Stimulated activated CD4-positive, alpha-beta T cell treated with anti-CD3 and anti-CD28 coated beads, TNF-alpha, amount 100 ng/mL, for 48 hours (primary cell): ENCODE measurements around the gene UQCRHL.

Experiments used
- DNase-seq, 3 donors: peaks; one replicate each; pipeline ENCODE4 v3.0.0-alpha.2; 2020; ENCODE audit warnings: low read depth in 3 of 3

The UQCRHL gene

DNA sequence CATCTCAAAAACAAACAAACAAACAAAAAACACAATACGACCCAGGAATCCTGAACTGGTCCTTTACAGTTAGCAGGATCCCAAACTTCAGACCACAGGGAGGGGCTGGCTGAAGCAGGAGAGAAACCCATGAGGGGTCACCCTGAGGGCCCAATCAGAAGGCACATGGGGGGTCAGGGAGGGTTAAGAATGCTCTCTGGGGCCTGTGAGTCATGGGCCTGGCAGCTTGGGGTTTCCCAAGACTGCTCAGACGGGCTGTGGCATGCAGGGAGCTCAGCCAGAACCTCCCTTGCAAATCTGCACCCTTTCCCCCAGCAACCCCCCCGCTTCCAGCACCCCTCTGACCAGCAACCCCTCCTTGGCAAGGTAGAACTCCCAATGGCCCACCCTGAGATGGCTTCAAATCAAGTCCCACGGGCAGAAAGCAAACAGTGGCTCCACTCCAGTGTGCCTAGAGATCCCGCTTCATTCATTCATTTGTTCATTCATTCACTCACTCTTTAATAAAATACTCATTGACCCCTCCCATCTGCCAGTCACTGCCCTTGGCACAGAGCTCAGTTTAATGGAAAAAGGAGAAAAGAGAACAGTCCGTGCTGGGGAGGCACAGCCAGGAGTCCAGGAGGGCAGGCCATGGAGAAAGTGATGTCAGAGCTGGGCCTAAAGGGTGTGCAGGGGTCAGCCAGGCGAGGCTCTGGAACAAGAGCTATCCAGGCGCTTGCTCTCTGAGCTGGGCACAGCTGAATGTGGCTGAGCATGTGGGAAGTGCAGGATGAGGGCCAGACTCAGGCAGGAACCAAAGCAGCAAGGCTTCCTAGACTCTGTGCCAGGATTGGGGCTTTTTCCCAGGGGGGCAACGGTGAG lies 8.2 kb downstream of the UQCRHL start:
- no peak for DNase-seq

DNA sequence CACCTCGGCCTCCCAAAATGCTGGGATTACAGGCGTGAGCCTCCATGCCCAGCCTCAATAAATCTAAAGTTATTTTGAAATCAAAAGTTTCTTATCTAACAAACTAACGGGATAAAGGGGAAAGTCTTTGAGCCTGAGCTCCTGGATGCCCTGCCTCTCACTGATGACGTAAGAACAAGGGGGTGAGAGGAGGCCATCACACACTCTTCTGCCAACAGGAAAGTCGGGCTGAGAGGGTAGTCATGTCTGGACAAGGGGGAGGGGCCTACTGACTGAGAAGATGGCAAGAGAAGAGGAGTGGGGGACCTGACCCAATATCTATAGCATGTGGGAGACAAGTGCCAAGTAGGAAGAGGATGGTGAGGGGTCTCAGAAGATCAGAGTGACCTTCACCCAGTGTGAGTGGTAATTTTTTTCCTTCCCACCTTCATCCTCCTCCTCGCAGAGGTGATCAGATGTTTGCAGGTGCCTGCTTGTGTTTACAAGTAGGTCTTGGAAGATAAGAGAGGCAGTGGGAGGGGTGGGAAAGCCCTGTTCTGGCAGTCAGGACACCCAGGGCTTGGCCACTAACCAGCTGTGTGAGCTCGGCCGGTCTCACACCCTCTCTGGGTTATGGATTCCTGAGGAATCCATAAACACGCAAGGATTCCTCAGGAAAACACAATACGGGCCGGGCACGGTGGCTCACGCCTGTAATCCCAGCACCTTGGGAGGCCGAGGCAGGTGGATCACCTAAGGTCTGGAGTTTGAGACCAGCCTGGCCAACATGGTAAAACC lies 9.6 kb downstream of the UQCRHL start:
- DNase-seq = no peak

DNA sequence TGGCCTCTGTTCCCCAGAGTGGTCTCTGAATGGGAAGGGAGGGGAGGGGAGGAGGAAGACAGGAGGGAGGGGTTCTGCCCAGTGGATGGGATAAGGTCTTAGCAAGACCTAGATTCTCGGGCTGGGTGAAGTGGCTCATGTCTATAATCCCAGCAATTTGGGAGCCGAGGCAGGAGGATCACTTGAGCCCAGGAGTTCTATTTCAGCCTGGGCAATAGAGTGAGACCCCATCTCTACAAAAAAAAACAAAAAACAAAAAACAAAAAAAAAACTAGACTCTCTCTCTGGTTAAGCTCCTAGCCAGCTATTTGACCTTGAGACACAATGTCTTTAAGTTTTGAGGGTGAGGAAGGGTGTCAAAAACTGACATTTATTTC lies 11.4 kb downstream of the UQCRHL start:
- DNase-seq = no peak

DNA sequence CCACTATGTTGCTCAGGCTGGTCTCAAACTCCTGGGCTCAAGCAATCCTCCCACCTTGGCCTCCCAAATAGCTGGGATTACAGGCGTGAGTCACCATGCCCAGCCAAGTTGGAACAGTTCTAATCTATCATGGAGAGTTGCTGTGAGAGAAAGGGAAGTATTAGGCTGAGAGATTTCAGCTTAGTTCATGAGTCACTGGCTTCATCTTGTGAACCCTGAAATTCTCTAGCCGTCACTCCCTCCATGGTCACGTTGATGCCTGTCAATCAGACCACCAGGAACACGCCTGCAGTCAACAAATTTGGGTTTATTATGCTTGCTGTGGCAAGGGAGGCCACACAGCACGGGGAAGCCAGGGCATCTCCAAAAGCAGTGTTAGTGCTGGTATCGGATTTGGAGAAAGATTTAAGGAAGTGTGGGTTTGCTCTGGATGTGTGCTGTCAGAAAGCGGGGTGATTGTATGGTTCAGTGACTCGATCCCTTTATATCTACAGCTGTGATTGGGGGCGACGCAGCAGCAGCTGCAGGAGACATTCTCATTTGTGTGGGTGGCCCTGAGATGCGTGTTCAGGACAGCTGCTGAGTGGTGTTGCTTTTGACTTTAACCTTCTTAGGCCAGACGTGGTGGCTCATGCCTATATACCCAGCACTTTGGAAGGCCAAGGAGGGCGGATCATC lies 18.7 kb downstream of the UQCRHL start:
- DNase-seq = no peak

DNA sequence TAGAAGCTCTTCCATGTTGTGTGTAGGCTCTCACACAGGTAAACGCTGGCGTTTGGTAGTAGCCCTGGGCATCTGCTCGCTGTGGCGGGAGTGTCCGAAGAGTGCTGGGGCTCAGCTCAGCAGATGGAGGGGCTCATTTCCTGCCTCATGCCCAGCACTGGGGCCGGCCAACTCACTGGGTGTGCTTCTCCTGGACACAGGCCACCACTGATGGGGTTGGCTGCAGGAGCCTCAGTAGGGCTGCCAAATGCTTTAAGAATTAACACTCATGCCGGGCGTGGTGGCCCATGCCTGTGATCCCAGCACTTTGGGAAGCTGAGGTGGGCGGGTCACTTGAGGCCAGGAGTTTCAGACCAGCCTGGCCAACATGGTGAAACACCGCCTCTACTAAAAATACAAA lies 20.9 kb downstream of the UQCRHL start:
- DNase-seq = no peak

DNA sequence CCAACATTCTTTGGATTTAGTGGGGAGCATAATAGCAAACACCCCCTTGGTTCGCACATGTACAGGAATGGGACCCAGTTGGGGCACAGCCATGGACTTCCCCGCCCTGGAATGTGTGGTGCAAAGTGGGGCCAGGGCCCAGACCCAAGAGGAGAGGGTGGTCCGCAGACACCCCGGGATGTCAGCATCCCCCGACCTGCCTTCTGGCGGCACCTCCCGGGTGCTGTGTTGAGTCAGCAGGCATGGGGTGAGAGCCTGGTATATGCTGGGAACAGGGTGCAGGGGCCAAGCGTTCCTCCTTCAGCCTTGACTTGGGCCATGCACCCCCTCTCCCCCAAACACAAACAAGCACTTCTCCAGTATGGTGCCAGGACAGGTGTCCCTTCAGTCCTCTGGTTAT lies 21.8 kb downstream of the UQCRHL start:
- DNase-seq = no peak

DNA sequence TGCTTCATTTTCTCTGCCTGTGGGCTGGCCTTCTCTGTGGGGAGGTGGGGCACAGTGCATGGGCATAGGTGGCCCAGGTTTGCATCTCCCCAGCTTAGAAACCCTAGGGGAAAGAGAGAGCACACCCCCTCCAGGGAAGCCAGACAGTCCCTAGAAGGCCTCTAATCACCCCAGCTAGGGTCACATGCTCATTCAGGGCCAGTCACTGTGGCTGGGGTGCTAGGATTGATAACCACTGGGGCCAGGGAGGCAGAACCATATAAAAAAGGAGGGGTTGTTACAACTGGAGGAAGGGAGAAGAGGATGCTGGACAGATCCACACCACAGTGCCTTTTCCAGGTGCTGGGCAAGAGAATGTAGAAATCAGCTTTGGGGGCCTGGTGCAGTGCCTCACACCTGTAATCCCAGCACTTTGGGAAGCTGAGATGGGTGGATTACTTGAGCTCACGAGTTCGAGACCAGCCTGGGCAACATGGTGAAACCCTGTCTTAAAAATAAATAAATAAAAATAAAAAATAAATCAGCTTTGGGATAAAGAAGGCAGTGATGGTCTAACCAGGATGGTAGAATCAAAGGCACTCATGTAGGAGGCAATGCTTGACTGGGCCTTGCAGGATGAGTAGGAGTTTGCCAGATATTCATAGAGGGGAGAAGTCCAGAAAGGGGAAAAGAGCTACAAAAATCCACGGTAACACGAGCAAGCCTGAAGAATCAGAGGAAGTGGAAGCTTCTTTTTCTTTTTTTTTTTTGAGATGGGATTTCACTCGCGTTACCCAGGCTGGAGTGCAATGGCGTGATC lies 29.3 kb downstream of the UQCRHL start:
- DNase-seq = no peak

DNA sequence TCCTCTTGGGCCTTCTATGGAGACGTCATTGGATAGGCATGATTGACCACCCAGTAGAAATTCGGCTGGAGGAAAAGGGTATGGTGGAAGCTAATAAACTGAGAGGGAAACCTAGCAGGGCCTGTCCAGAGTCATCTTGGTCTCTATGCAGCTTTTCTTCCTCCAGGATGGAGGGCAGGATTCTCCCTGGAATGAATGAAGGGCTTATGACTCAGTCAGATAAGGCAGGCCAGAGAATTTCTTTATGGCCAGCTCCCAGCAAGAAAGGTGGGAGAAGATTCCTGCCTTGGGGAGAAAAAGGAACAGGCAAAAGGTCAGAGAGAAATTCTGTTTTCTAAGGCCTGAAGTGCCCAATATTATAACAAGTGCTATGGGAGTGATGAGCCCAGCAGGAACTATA lies 31.7 kb downstream of the UQCRHL start:
- DNase-seq = no peak

DNA sequence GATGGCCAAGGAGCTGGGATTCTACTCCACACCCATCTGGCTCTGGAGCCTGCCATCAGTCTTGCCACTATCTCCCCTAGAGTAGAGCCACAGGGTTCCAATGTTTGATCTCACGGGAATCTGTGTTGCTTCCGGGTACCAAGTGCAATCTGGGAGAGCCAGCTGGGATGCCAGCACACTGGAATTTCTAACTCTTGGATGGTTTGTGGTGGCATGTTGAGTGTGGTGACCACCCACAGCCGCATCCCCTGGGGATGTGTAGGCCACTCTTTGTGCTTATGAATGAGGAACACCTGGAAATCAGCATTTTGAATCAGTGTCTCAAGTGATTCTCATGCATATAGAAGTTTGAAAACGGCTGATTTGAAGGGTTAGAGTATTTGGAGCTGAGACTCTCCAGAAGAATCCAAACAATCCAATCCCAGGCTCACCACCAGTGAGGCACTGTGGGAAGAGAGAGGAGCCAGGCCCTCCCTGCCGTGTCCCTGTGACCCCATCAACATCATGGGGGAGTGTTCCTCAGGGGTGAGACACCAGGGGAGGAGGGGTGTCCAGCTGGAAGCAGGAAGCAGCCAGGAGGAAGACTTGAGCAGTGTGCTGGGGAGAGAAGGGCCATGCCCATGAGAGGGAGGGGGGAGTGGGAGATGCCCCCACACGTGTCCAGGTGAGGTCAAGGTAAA lies 35.5 kb downstream of the UQCRHL start:
- DNase-seq = no peak

DNA sequence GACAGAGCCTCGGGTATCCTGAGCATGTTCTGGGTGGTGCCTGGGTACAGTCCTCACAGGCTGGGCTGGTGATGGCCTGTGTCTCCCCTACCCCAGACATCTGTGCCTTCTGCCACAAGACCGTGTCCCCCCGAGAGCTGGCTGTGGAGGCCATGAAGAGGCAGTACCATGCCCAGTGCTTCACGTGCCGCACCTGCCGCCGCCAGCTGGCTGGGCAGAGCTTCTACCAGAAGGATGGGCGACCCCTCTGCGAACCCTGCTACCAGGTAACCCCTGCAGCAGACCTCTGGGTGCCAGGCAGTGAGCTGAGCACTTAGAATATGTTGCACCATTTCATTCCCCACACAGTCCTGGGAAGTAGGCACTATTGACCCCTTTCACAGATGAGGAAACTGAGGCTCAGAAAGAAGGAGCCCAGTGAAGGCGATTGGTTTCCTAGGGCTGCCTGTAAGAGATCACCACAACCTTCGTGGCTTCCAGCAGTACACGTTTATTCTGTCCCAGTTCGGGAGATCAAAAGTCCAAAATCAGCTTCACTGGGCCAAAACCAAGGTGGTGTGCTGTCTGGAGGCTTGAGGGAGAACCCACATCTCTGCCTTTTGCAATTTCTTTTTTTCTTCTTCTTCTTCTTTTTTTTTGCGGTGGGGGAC lies 37.0 kb downstream of the UQCRHL start:
- no peak for DNase-seq

DNA sequence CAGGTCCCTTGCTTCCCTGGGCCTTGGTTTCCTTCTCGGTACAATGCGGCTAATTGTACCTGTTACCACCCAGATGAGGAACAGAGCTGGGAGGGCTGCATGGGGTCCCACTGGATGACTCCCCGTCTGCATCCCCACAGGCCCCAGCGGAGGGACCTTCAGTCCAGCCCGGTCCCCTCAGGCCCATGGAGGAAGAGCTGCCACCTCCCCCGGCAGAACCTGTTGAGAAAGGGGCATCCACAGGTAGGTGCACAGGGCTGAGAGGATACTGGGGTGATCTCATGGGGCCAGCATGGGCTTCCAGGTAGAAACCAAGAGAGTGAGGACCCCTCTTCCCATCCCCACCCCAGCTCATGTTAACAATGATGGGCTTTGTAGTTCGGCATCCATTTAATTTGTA lies 39.1 kb downstream of the UQCRHL start:
- no peak for DNase-seq

DNA sequence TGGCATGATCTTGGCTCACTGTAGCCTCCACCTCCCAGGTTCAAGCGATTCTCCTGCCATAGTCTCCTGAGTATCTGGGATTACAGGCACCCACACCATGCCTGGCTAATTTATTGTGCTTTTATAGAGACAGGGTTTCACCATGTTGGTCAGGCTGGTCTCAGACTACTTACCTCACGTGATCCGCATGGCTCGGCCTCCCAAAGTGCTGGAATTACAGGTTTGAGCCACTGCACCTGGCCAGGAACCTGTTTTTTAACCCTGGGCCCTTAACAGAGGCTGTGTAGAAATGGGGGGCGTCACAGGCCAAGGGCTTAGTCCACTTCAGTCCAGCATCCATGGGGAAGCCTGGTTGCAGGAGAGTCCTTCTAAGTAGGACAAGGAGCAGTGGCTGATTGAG lies 39.5 kb downstream of the UQCRHL start:
- DNase-seq = no peak

DNA sequence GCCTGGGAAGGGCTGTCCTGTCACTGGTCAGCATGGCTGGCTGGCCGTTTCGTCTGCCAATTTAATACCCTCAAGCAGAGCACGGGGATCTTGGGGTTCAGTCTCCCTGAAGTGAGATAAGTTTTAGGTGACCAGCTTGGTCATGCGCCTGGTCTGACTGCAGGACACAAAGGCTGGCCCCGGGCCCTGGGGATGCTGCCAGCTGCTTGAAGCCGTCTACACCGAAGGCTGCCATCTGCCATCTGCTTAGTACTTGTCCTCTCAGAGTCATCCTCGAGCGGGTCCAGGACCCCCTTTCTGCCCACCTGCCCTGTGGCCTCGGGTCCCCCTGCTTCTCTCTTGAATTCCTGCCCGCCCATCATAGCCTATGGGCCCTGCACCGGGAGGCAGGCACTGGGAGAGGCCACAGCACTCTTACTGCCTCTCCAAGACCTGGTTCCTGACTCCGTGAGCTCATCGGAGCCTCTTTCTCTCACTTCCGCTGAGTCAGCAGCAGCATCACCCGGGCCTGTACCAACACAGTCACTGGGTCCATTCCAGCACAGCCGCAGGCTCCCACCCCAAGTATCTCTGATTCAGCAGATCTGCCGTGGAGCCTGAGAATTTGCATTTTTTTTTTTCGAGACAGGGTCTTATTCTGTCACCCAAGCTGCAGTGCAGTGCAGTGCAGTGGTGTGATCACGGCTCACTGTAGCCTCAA lies 41.8 kb downstream of the UQCRHL start:
- DNase-seq = no peak

DNA sequence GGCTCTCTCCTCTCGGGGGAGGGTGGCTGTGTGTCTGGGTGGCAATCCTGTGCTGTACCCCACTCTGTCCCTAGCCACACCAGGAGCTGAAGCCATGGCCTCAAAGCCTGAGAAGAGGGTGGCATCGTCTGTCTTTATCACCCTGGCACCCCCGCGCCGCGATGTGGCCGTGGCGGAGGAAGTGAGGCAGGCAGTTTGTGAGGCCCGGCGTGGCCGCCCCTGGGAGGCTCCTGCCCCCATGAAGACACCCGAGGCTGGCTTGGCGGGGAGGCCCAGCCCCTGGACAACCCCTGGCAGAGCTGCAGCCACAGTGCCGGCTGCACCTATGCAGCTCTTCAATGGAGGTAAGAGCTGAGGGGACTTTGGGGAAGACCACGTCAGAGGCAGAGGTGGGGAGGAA lies 42.6 kb downstream of the UQCRHL start:
- no peak for DNase-seq

DNA sequence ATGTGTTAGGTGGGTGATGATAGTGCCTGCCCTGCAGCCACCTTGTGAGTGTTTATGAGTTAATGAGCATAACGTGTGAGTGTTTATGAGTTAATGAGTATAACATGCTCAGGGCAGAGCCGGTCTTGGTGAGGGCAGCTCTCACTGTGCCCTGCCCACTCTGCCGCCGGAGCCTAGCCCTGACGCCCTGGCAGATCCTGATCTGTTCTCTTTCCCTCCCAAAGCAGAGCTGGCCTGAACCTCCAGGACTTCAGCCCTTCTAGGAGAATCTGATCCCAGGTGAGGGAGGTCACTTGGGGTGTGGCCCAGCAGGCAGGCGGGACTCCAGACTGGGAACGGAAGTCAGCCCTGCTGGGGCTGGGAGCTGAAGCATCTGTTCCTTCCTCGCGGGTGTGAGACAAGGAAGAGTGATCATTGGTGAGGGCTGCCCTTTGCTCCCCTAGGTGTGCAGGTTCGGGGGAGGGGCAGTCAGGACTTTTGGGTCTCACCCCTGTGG lies 43.1 kb downstream of the UQCRHL start:
- no peak for DNase-seq

DNA sequence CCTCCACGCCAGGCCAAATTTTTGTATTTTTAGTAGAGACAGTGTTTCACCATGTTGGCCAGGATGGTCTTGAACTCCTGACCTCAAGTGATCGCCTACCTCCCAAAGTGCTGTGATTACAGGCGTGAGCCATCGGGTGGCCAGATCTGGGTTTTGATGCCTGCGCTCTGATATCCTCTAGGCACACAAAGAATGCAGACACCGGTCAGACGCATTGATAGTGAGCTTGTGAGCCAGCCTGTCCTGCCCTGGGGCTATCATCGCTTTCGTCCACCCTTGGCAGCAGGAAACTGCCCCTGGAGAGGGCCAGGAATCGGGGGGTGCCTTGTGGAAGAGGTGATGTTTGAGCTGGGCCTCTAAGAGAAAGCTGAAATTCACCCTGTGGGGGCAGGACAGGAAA lies 44.9 kb downstream of the UQCRHL start:
- no peak for DNase-seq

DNA sequence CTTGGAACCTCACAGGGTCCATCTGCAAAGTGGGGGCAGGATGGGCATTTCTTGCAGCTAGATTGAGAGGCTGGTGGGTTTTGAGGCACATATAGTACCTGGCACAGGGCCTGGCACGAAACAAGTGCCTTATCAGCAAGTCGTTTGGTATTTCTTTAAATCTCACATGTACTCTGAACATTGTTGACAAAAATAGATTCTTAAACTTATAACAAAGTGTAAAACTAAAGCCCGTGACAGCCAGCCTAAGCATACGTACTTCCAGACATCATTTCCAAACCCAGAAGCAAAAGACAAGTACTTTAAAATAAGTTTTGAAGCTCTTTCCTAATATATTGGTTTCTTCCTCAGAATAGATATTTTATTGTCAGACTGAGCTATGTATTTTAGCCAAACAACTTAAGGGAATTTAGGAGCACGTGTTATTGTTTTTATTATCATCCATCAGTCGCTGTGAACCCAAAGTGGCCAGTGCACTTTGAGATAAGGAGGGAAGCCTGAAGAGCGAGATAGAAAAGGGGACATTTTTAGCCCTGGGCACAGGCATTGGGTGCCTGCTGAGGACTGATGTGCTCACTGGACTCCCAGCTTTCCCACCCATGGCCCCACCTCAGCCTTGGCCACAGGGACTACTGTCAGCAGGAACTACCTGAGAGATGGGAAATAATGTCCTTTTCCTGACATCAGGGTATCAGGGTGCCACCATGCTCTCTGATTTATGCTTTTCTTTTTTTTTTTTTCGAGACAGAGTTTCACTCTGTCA lies 45.9 kb downstream of the UQCRHL start:
- no peak for DNase-seq

DNA sequence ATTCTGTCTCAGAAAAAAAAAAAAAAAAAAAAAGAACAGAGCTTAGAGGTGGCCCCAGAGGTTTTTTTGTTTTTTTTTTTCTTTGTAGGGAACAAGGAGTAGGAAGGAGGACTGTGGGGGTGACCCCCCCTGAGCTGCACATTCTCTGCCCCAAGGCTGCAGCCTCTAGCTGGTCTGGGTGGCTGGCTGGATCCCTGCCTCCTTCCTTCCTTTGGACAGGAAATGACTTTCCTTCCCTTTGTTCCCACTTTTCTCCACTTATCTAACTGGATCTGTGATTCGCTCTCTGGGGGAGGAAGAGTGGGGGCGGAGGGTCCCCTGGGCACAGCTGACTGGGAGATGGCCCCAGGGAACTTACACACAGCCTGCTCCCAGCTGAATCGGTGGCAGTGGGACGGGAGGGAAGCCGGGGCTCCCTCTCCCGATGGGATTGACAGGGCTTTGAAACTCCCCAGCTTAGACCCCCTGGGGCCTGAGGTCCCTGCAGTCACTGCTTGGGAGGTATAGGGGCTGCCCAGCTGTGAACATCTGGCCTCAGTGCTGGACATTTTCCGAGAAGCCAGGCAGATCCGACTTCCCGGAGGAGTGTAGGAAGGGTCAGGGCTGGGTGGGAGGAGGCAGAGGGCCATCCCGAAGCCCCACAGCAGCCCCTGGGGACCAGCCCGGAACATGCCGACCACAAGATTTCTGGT lies 46.8 kb downstream of the UQCRHL start:
- DNase-seq = no peak
